Loucy (cell line): Measurements from ENCODE around the gene PTPRA.

Experiments
- CTCF ChIP-seq: fragments of 200-600 bp; sonication (generic); conservative IDR thresholded peaks from 2 replicates; pipeline ENCODE4 v1.5.1; 2014; ENCODE audit warnings: mild to moderate bottlenecking, antibody characterized with exemption, low read length
- EZH2phosphoT487 ChIP-seq: fragments of 200-600 bp; IDR thresholded peaks from 2 replicates; pipeline ENCODE4 v1.6.1; 2018; ENCODE audit warnings: antibody characterized with exemption, mild to moderate bottlenecking, moderate library complexity, borderline replicate concordance

GRCh38 chr20:2922957-2923356 is 49.7 kb downstream of the PTPRA start:
- TF ChIP-seq CTCF = no peak
- TF ChIP-seq EZH2phosphoT487 = no peak
